ENCODE data around the gene TNFRSF25.
"Not testable (repeated sequence)": the region's sequence is repeated elsewhere in the genome, so short reads cannot be mapped to it uniquely, and the experiment has no call there.

TNFRSF25 gene

GRCh38 chr1:6468729-6469461 is 2.9 kb upstream of the TNFRSF25 start:
- no peak for DNase-seq (ENCODE audit: low spot score)

- DNase-seq (ENCODE audit: low spot score): no peak
Observed at GRCh38 chr1:6467744-6468688, 2.0 kb upstream of the TNFRSF25 start.

GRCh38 chr1:6467224-6467623 is 1.3 kb upstream of the TNFRSF25 start:
- no peak for DNase-seq (ENCODE audit: low spot score)

GRCh38 chr1:6466751-6467150 is 778 bp upstream of the TNFRSF25 start:
- no peak for DNase-seq (ENCODE audit: low spot score)

- no peak for DNase-seq (ENCODE audit: low spot score)
Observed at GRCh38 chr1:6465461-6466005, 440 bp downstream of the TNFRSF25 start.

GRCh38 chr1:6464915-6465314 is 1.1 kb downstream of the TNFRSF25 start:
- DNase-seq (ENCODE audit: low spot score): no peak

- peak; percentile 40 for DNase-seq (ENCODE audit: low spot score)
Observed at GRCh38 chr1:6464514-6464836, 1.5 kb downstream of the TNFRSF25 start.

- DNase-seq (ENCODE audit: low spot score): no peak
Observed at GRCh38 chr1:6463120-6463412, 2.9 kb downstream of the TNFRSF25 start.

- no peak for DNase-seq (ENCODE audit: low spot score)
Observed at GRCh38 chr1:6462412-6463119, 3.4 kb downstream of the TNFRSF25 start.

GRCh38 chr1:6461538-6462411 is 4.2 kb downstream of the TNFRSF25 start:
- no peak for DNase-seq (ENCODE audit: low spot score)

- DNase-seq (ENCODE audit: low spot score): no peak
Observed at GRCh38 chr1:6461051-6461530, 4.9 kb downstream of the TNFRSF25 start.

GRCh38 chr1:6460301-6461050 is 5.5 kb downstream of the TNFRSF25 start:
- DNase-seq (ENCODE audit: low spot score): no peak

GRCh38 chr1:6459850-6460265 is 6.1 kb downstream of the TNFRSF25 start:
- no peak for DNase-seq (ENCODE audit: low spot score)

- DNase-seq (ENCODE audit: low spot score): no peak
Observed at GRCh38 chr1:6456800-6457466, 9.0 kb downstream of the TNFRSF25 start.

GRCh38 chr1:6455752-6456520 is 10.0 kb downstream of the TNFRSF25 start:
- DNase-seq (ENCODE audit: low spot score): not testable (repeated sequence)

- DNase-seq (ENCODE audit: low spot score): no peak
Observed at GRCh38 chr1:6454856-6455751, 10.9 kb downstream of the TNFRSF25 start.

GRCh38 chr1:6453895-6454855 is 11.8 kb downstream of the TNFRSF25 start:
- DNase-seq (ENCODE audit: low spot score): not testable (repeated sequence)
